C4-2B (cell line): ENCODE results near the gene RAD1.

ENCODE experiments used
- CTCF ChIP-seq: fragments of 450-650 bp; conservative IDR thresholded peaks from 2 replicates; pipeline ENCODE4 v1.5.1; 2017; ENCODE audit warnings: mild to moderate bottlenecking
- ZFX ChIP-seq: fragments of 450-650 bp; IDR thresholded peaks from 2 replicates; pipeline ENCODE4 v1.6.1; 2017

- peak; percentile 91 for TF ChIP-seq CTCF
- TF ChIP-seq ZFX: no peak
Observed at GRCh38 chr5:34898258-34898895, 16.9 kb downstream of the RAD1 start.
